ENCODE results near the gene PFKP.

Gene PFKP

DNA sequence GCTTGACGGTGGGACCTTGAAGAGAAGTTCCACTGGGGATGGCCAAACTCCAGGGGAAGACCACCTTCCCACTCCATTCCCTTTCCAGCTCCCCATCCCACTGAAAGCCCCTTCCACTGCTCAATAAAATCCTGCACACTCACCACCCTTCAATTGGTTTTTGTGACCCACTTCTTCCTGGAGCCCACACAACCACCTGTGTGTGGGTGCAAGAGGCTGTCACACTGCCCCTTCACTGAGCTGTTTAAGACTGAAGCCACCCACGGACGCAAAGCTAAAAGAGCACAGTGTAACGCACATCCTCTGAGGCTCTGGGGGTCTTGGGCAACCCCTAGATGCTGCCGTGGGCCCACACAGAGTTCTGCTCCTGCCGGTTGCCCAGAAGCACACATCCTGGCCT, 118.0 kb downstream of the PFKP start:
- no peak for DNase-seq (ENCODE audit: low read depth in 1 of 2, low spot score in 1 of 2)

- peak in 1 of 2 donors; percentile 58 for DNase-seq (ENCODE audit: low read depth in 1 of 2, low spot score in 1 of 2)
Measured at GRCh38 chr10:3186368-3186767, 119.0 kb downstream of the PFKP start.
